GM23338 (cell line): ENCODE data around the gene TMEM175. TPM values are rescaled to one million over a fixed set of nuclear protein-coding genes. Genes with fewer than 3 reads are reported as not detected.

Source experiments
- ATAC-seq: fragments of 200-7000 bp; cut with Tn5 transposase; 3 replicates; pipeline ENCODE4 v1.9.1; 2020
- DNase-seq: peaks from one replicate; pipeline ENCODE4 v3.0.0-alpha.2; 2015; ENCODE audit warnings: low spot score
- H2AFZ ChIP-seq: fragments of 200-600 bp; sonication (generic); 2 replicates; pipeline ENCODE4 v1.8.0; 2016; ENCODE audit warnings: antibody characterized with exemption, mild to moderate bottlenecking, moderate library complexity
- H3F3A ChIP-seq: fragments of 200-600 bp; sonication (generic); replicated peaks from 2 replicates; pipeline ENCODE4 v1.8.0; 2017; ENCODE audit warnings: antibody characterized with exemption, mixed run types, low read depth
- H3K27ac ChIP-seq: fragments of 200-600 bp; sonication (generic); 2 replicates; pipeline ENCODE4 v1.6.1; 2016; ENCODE audit warnings: low read depth
- H3K27me3 ChIP-seq: fragments of 200-600 bp; sonication (generic); 2 replicates; pipeline ENCODE4 v1.8.0; 2016; ENCODE audit warnings: mild to moderate bottlenecking, mixed run types, moderate library complexity; ENCODE audit not compliant: insufficient read depth
- H3K36me3 ChIP-seq: fragments of 200-600 bp; sonication (generic); 2 replicates; pipeline ENCODE4 v1.8.0; 2016; ENCODE audit warnings: mild to moderate bottlenecking; ENCODE audit not compliant: insufficient read depth
- H3K4me1 ChIP-seq: fragments of 200-600 bp; sonication (generic); 2 replicates; pipeline ENCODE4 v1.8.0; 2016; ENCODE audit warnings: mild to moderate bottlenecking, moderate library complexity; ENCODE audit not compliant: insufficient read depth
- H3K4me2 ChIP-seq: fragments of 200-600 bp; sonication (generic); 2 replicates; pipeline ENCODE4 v1.7.1; 2017; ENCODE audit warnings: mixed run types
- H3K4me3 ChIP-seq: fragments of 200-600 bp; sonication (generic); 2 replicates; pipeline ENCODE4 v1.6.1; 2016; ENCODE audit warnings: mixed run types
- H3K79me2 ChIP-seq: fragments of 200-600 bp; sonication (generic); replicated peaks from 2 replicates; pipeline ENCODE4 v1.8.0; 2017; ENCODE audit warnings: mild to moderate bottlenecking; ENCODE audit not compliant: insufficient read depth
- H3K9me2 ChIP-seq: fragments of 200-600 bp; sonication (generic); 2 replicates; pipeline ENCODE4 v1.8.0; 2017; ENCODE audit not compliant: insufficient read depth
- H4K20me1 ChIP-seq: fragments of 200-600 bp; sonication (generic); replicated peaks from 2 replicates; pipeline ENCODE4 v1.8.0; 2017; ENCODE audit warnings: mild to moderate bottlenecking; ENCODE audit not compliant: insufficient read depth
- H3K27ac Mint-ChIP-seq: 2 replicates; pipeline ENCODE4 v1.8.0; 2020; ENCODE audit warnings: inconsistent platforms, mild to moderate bottlenecking, moderate library complexity, mixed read lengths
- H3K27me3 Mint-ChIP-seq: 3 replicates; pipeline ENCODE4 v1.8.0; 2022; ENCODE audit warnings: low read depth, mild to moderate bottlenecking, moderate library complexity, mixed read lengths, inconsistent platforms; ENCODE audit not compliant: insufficient read depth, poor library complexity
- H3K36me3 Mint-ChIP-seq: 3 replicates; pipeline ENCODE4 v1.8.0; 2021; ENCODE audit warnings: low read depth, mild to moderate bottlenecking, inconsistent platforms, moderate library complexity, mixed read lengths
- H3K4me1 Mint-ChIP-seq: 3 replicates; pipeline ENCODE4 v1.8.0; 2020; ENCODE audit warnings: mild to moderate bottlenecking, inconsistent platforms, mixed read lengths
- H3K4me3 Mint-ChIP-seq: 3 replicates; pipeline ENCODE4 v1.8.0; 2021; ENCODE audit warnings: moderate library complexity, mild to moderate bottlenecking, inconsistent platforms, mixed read lengths
- H3K9me3 Mint-ChIP-seq: 3 replicates; pipeline ENCODE4 v1.8.0; 2020; ENCODE audit warnings: moderate library complexity, mild to moderate bottlenecking, inconsistent platforms, mixed read lengths
- CREB1 ChIP-seq: fragments of 250-450 bp; sonication (Bioruptor Pico); IDR thresholded peaks from 2 replicates; pipeline ENCODE4 v1.5.0; 2020; ENCODE audit warnings: low read depth, mild to moderate bottlenecking, moderate library complexity
- CTCF ChIP-seq, 2 experiments: fragments of 200-600 bp in 1 of 2; sonication (generic) in 1 of 2; conservative IDR thresholded peaks; 2 replicates each; pipeline versions ENCODE4 v1.5.1 to v1.6.1; 2016 to 2017; ENCODE audit warnings: antibody characterized with exemption in 2 of 2, low read depth in 2 of 2, mild to moderate bottlenecking in 2 of 2, moderate library complexity in 1 of 2
- ETS1 ChIP-seq: IDR thresholded peaks from 2 replicates; pipeline ENCODE4 v1.6.1; 2016; ENCODE audit warnings: antibody characterized with exemption
- EZH2 ChIP-seq: fragments of 200-600 bp; sonication (generic); IDR thresholded peaks from one replicate; pipeline ENCODE4 v1.8.0; 2017; ENCODE audit warnings: antibody characterized with exemption, mild to moderate bottlenecking, low read depth; ENCODE audit not compliant: unreplicated experiment
- EZH2phosphoT487 ChIP-seq: fragments of 200-600 bp; sonication (generic); IDR thresholded peaks from one replicate; pipeline ENCODE4 v1.8.1; 2018; ENCODE audit warnings: antibody characterized with exemption; ENCODE audit not compliant: unreplicated experiment
- JUNB ChIP-seq: IDR thresholded peaks from one replicate; pipeline ENCODE4 v1.6.1; 2016; ENCODE audit warnings: antibody characterized with exemption; ENCODE audit not compliant: unreplicated experiment
- NANOG ChIP-seq: IDR thresholded peaks from 2 replicates; pipeline ENCODE4 v1.6.1; 2016; ENCODE audit warnings: antibody characterized with exemption, borderline replicate concordance
- POLR2AphosphoS5 ChIP-seq: IDR thresholded peaks from 2 replicates; pipeline ENCODE4 v1.6.1; 2016; ENCODE audit warnings: antibody characterized with exemption, low read depth
- REST ChIP-seq: IDR thresholded peaks from one replicate; pipeline ENCODE4 v1.6.1; 2018; ENCODE audit warnings: antibody characterized with exemption; ENCODE audit not compliant: unreplicated experiment
- STAT1 ChIP-seq: IDR thresholded peaks from one replicate; pipeline ENCODE4 v1.6.1; 2016; ENCODE audit warnings: antibody characterized with exemption; ENCODE audit not compliant: unreplicated experiment
- ZNF114 ChIP-seq: fragments of 250-450 bp; sonication (Bioruptor Pico); IDR thresholded peaks from 2 replicates; pipeline ENCODE4 v1.5.0; 2020; ENCODE audit warnings: mild to moderate bottlenecking, moderate library complexity
- ZNF331 ChIP-seq: fragments of 250-450 bp; sonication (Bioruptor Pico); IDR thresholded peaks from 2 replicates; pipeline ENCODE4 v1.5.0; 2020; ENCODE audit warnings: low read depth, mild to moderate bottlenecking, moderate library complexity
- ZNF462 ChIP-seq: fragments of 250-450 bp; sonication (Bioruptor Pico); IDR thresholded peaks from 2 replicates; pipeline ENCODE4 v1.5.0; 2020; ENCODE audit warnings: mild to moderate bottlenecking, moderate library complexity
- polyA plus RNA-seq: library from polyadenylated mRNA; unstranded; fragments of >200 nt; fragmentation: Nextera tagmentation; extraction: Ambion mirVana; gene quantifications from 2 replicates; pipeline ENCODE4 v1.2.1, GENCODE V29; 2016
- total RNA-seq: library from RNA; depleted of rRNA; stranded (reverse); fragments of >200 nt; shearing (Covaris generic); gene quantifications from 2 replicates; pipeline ENCODE4 v1.2.3, GENCODE V29; 2014

The TMEM175 gene
- total and polyA plus RNA-seq, 2 experiments from 2014 or later, result 8.0 to 11.4 TPM

- H3K4me2 ChIP-seq, result no peak overlapping the region
- no peaks in the 10 kb centered on the region for H3K79me2 ChIP-seq
- H3K27ac ChIP-seq, result no peak overlapping the region
- 0 out of 2 replicates have a peak, but pooled peaks cover 11% of the 10 kb centered on the region for H3F3A ChIP-seq
- H3K36me3 ChIP-seq, result no peaks in the 10 kb centered on the region
- no peak overlapping the region for H2AFZ ChIP-seq
- Mint-ChIP-seq H3K36me3 (peaks cover 18% of the 10 kb centered on the region), H3K4me3 (no peak overlapping the region), H3K27me3 (peaks cover 16% of the 10 kb centered on the region), H3K9me3 (peaks cover 7% of the 10 kb centered on the region; the same call in 2 of the 3 replicates), H3K4me1 (no peaks in the 10 kb centered on the region), H3K27ac (no peak overlapping the region)
- no peaks in the 10 kb centered on the region for H3K4me1 ChIP-seq
- no peaks in the 10 kb centered on the region for H4K20me1 ChIP-seq
- no peak for ATAC-seq
- H3K27me3 ChIP-seq, result no peaks in the 10 kb centered on the region
- TF ChIP-seq CREB1 (CRISPR knock-in tag), result no peak
- TF ChIP-seq ETS1, result no peak
- no peak for TF ChIP-seq STAT1
- TF ChIP-seq ZNF114 (CRISPR knock-in tag), result no peak
- TF ChIP-seq CTCF (conservative IDR thresholded peaks at IDR 0.05; ENCODE audit: low read depth in 2 of 2), result no peak
- no peak for TF ChIP-seq POLR2AphosphoS5
- no peak for TF ChIP-seq NANOG
- no peak for TF ChIP-seq ZNF331 (CRISPR knock-in tag)
- TF ChIP-seq EZH2, result no peak
- TF ChIP-seq JUNB, result no peak
- no peak for TF ChIP-seq EZH2phosphoT487
- TF ChIP-seq REST, result no peak
- TF ChIP-seq ZNF462 (CRISPR knock-in tag), result no peak
- no peaks in the 10 kb centered on the region; the same call in 1 of the 2 replicates for H3K9me2 ChIP-seq
- DNase-seq, result no peak
- H3K4me3 ChIP-seq, result no peak overlapping the region
Observed at GRCh38 chr4:890036-890695, 42.1 kb upstream of the TMEM175 start.
